Panc1 (cell line): ENCODE results near the gene BORCS8. TPM values are rescaled to one million over a fixed set of nuclear protein-coding genes. Genes with fewer than 3 reads are reported as not detected.

ENCODE experiments used
- ATAC-seq: fragments of 200-7000 bp; cut with Tn5 transposase; 2 replicates; pipeline ENCODE4 v1.9.1; 2020; ENCODE audit warnings: mild to moderate bottlenecking, moderate library complexity
- BruUV-seq: library from RNA; stranded (reverse); fragments of 400-500 nt; replicated peaks from 2 replicates; lab custom pipeline; 2021; lab: Mats Ljungman, UMichigan
- CTCF ChIA-PET: fragments of 300-600 bp; sonication (Branson Sonifier 250); formaldehyde crosslinking; loops from one replicate; lab custom pipeline; 2022; ENCODE audit warnings: antibody characterized with exemption; lab: Charles Lee
- POLR2A ChIA-PET: fragments of 300-600 bp; sonication (Branson Sonifier 250); formaldehyde crosslinking; loops from one replicate; lab custom pipeline; 2022; ENCODE audit warnings: antibody characterized with exemption; lab: Charles Lee
- DNase-seq: peaks from one replicate; pipeline ENCODE4 v3.0.0-alpha.2; 2010; ENCODE audit warnings: low read depth, low spot score
- H3K27ac ChIP-seq: 2 replicates; pipeline ENCODE4 v1.5.1; 2011; ENCODE audit warnings: mild to moderate bottlenecking, low read length, inconsistent platforms
- H3K27me3 ChIP-seq: fragments of 200-500 bp; sonication (Bioruptor generic); 2 replicates; pipeline ENCODE4 v1.6.0; 2014; ENCODE audit warnings: low read length, inconsistent platforms; ENCODE audit not compliant: control insufficient read depth, insufficient read depth
- H3K36me3 ChIP-seq: fragments of 200-500 bp; sonication (Bioruptor generic); 2 replicates; pipeline ENCODE4 v1.5.1; 2014; ENCODE audit warnings: inconsistent platforms, mild to moderate bottlenecking, low read length, moderate library complexity; ENCODE audit not compliant: control insufficient read depth, insufficient read depth
- H3K4me1 ChIP-seq: 2 replicates; pipeline ENCODE4 v1.5.1; 2011; ENCODE audit warnings: inconsistent platforms, mild to moderate bottlenecking, low read length, moderate library complexity; ENCODE audit not compliant: control insufficient read depth, insufficient read depth
- H3K4me3 ChIP-seq, 2 experiments: 2 replicates each; pipeline ENCODE4 v1.5.1; 2011 to 2012; ENCODE audit warnings: low read depth in 2 of 2, low read length in 2 of 2, mild to moderate bottlenecking in 2 of 2, inconsistent platforms in 1 of 2, moderate library complexity in 1 of 2
- H3K9me3 ChIP-seq: fragments of 200-500 bp; sonication (Bioruptor generic); 2 replicates; pipeline ENCODE4 v1.5.1; 2014; ENCODE audit warnings: low read depth, mild to moderate bottlenecking, inconsistent platforms, low read length, moderate library complexity; ENCODE audit not compliant: control insufficient read depth, insufficient read depth
- CTCF ChIP-seq: fragments of 450-650 bp; IDR thresholded peaks from 2 replicates; pipeline ENCODE4 v1.5.1; 2017; ENCODE audit warnings: mild to moderate bottlenecking
- POLR2AphosphoS5 ChIP-seq: IDR thresholded peaks from 2 replicates; pipeline ENCODE4 v1.6.1; 2012; ENCODE audit warnings: mild to moderate bottlenecking, low read depth, low read length, moderate library complexity
- SIN3A ChIP-seq: IDR thresholded peaks from 2 replicates; pipeline ENCODE4 v1.6.1; 2012; ENCODE audit warnings: low read depth, mild to moderate bottlenecking, low read length, moderate library complexity, borderline replicate concordance; ENCODE audit not compliant: insufficient read depth
- TCF7L2 ChIP-seq: IDR thresholded peaks from 2 replicates; pipeline ENCODE4 v1.6.1; 2011; ENCODE audit warnings: mild to moderate bottlenecking, low read depth, low read length, inconsistent platforms
- in situ Hi-C: cut with HindIII; loops from 2 replicates; pipeline ENCODE4 v1.10.0; 2016; ENCODE audit warnings: low sequenced_read_pairs, low pct_unique_long_range_greater_than_20kb
- intact Hi-C: fragments of 100-400 bp; cut with micrococcal nuclease; formaldehyde crosslinking; loops from one replicate; pipeline ENCODE4 v1.10.0; 2022; ENCODE audit not compliant: unreplicated experiment
- total RNA-seq: library from RNA; stranded (reverse); gene quantifications from one replicate; pipeline ENCODE4 v1.2.1, GENCODE V29; 2021; ENCODE audit not compliant: unreplicated experiment
- TF ChIP-seq, protein P1 (sequence below), 2 experiments: IDR thresholded peaks; 2 replicates each; pipeline ENCODE4 v1.6.1; 2011 to 2012; ENCODE audit warnings: low read depth in 2 of 2, control low read depth in 1 of 2, low read length in 1 of 2, mild to moderate bottlenecking in 1 of 2, moderate library complexity in 1 of 2; ENCODE audit not compliant: insufficient read depth in 1 of 2

The BORCS8 gene
- total RNA-seq, 1 experiment from 2014 or later, result 37.8 TPM

DNA sequence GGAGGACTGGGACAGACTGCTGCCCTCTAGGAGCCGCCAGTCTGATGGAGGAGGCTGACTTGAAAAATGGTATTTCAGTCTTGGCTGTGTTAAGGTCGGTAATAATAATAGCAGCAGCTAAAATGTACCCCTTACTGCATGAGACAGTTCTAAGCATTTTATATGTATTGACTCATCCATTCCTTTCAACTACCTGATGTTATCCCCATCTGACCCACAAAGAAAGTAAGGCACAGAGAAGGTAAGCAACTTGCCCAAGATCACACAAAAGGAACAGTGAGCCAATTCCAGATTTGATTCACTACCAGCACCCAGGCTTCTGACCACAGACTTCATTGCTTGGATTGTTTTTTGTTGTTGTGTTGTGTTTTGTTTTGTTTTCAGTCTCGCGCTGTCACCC is 23.8 kb upstream of the BORCS8 start:
- in situ Hi-C loops (no loop called here), intact Hi-C loops (no loop called here)
- DNase-seq, result no peak
- no peaks in the 10 kb centered on the region for H3K9me3 ChIP-seq
- H3K27ac ChIP-seq, result no peak overlapping the region
- POLR2A ChIA-PET, result no interaction called here
- no peak overlapping the region for H3K4me3 ChIP-seq
- BruUV-seq, result no TSS peak
- no peak for ATAC-seq
- TF ChIP-seq POLR2AphosphoS5, result no peak
- no peak for TF ChIP-seq CTCF
- no peak for TF ChIP-seq TCF7L2
- TF ChIP-seq SIN3A, result no peak
- TF ChIP-seq, protein P1, sequence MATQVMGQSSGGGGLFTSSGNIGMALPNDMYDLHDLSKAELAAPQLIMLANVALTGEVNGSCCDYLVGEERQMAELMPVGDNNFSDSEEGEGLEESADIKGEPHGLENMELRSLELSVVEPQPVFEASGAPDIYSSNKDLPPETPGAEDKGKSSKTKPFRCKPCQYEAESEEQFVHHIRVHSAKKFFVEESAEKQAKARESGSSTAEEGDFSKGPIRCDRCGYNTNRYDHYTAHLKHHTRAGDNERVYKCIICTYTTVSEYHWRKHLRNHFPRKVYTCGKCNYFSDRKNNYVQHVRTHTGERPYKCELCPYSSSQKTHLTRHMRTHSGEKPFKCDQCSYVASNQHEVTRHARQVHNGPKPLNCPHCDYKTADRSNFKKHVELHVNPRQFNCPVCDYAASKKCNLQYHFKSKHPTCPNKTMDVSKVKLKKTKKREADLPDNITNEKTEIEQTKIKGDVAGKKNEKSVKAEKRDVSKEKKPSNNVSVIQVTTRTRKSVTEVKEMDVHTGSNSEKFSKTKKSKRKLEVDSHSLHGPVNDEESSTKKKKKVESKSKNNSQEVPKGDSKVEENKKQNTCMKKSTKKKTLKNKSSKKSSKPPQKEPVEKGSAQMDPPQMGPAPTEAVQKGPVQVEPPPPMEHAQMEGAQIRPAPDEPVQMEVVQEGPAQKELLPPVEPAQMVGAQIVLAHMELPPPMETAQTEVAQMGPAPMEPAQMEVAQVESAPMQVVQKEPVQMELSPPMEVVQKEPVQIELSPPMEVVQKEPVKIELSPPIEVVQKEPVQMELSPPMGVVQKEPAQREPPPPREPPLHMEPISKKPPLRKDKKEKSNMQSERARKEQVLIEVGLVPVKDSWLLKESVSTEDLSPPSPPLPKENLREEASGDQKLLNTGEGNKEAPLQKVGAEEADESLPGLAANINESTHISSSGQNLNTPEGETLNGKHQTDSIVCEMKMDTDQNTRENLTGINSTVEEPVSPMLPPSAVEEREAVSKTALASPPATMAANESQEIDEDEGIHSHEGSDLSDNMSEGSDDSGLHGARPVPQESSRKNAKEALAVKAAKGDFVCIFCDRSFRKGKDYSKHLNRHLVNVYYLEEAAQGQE (IDR thresholded peaks at IDR 0.05; ENCODE audit: insufficient read depth in 1 of 2, low read depth in 2 of 2, low read length in 1 of 2), result no peak
- H3K27me3 ChIP-seq, result no peaks in the 10 kb centered on the region
- no peaks in the 10 kb centered on the region for H3K36me3 ChIP-seq
- H3K4me1 ChIP-seq, result no peaks in the 10 kb centered on the region
- CTCF ChIA-PET, result no interaction called here

DNA sequence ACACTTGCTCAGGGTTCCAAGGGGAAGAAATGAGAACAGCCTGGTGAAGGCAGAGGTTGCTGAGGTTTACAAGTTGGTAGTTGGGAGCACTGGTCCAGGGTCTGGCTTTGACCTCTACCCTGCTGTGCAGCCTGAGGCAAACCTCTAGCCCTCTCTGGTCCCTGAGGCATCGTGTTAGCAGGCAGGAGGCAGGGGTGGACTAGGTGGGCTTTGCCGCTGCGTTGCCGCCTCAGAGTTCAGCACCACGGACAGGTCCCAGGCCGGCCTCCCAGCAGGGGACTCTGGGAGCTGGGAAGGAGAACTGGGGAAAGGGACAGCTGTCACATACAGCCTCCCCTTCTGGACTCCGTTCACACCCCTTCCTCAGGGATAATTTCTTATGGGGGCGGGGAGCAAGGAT is 22.9 kb upstream of the BORCS8 start:
- in situ Hi-C loops, result no loop called here
- Histone ChIP-seq H3K36me3 (no peaks in the 10 kb centered on the region), H3K9me3 (no peaks in the 10 kb centered on the region), H3K4me1 (no peaks in the 10 kb centered on the region), H3K27me3 (no peaks in the 10 kb centered on the region), H3K27ac (no peak overlapping the region), H3K4me3 (no peak overlapping the region)
- TF ChIP-seq SIN3A, result no peak
- TF ChIP-seq, protein P1 (IDR thresholded peaks at IDR 0.05; ENCODE audit: insufficient read depth in 1 of 2, low read depth in 2 of 2, low read length in 1 of 2), result peak; percentile 94 to 97
- no peak for ATAC-seq
- ChIA-PET POLR2A (no interaction called here), CTCF (no interaction called here)
- intact Hi-C loops, result no loop called here
- no peak for DNase-seq
- BruUV-seq, result no TSS peak
